ENCODE results near the gene ALOX5AP.

The ALOX5AP gene

GRCh38 chr13:30735025-30735871 is at the start of gene ALOX5AP:
Gene ALOX5AP, plus strand, starts transcription at chr13:30735543. Its CDS starts 63 bp downstream, at chr13:30735606.
- H3K79me2 ChIP-seq (ENCODE audit: low read length), result no peaks in the 10 kb centered on the region
- peaks cover 40% of the 10 kb centered on the region for H3K4me1 ChIP-seq (ENCODE audit: low read length)
- H3K9me3 ChIP-seq (replicated peaks; ENCODE audit: insufficient read depth, low read length), result no peaks in the 10 kb centered on the region
- peak within 1 kb of the TSS; percentile 47 for H3K4me2 ChIP-seq (ENCODE audit: low read depth, low read length)
- H3K36me3 ChIP-seq (replicated peaks; ENCODE audit: insufficient read depth, low read length), result no peaks in the 10 kb centered on the region
- no peak for TF ChIP-seq CTCF (IDR thresholded peaks at IDR 0.05; ENCODE audit: low read length)
- no peak for TF ChIP-seq EZH2 (optimal IDR thresholded peaks at IDR 0.05; ENCODE audit: low read depth, low read length)
- no peak for TF ChIP-seq EZH2phosphoT487 (IDR thresholded peaks at IDR 0.05; ENCODE audit: low read length)
- no peak within 1 kb of the TSS for H2AFZ ChIP-seq (ENCODE audit: low read length)
- peak; percentile 36 for DNase-seq
- peaks cover 4% of the 10 kb centered on the region; the same call in 1 of the 2 replicates for H3F3A ChIP-seq (ENCODE audit: insufficient read depth, low read length)
- no peaks in the 10 kb centered on the region for H3K9me2 ChIP-seq (replicated peaks; ENCODE audit: insufficient read depth, low read length)
- no peaks in the 10 kb centered on the region for H4K20me1 ChIP-seq (ENCODE audit: insufficient read depth, low read length)
- H3K4me3 ChIP-seq (ENCODE audit: low read length), result no peak within 1 kb of the TSS
- H3K27me3 ChIP-seq (replicated peaks; ENCODE audit: insufficient read depth, low read length), result no peaks in the 10 kb centered on the region
- H3K9ac ChIP-seq (ENCODE audit: low read length), result no peak within 1 kb of the TSS
- peak within 1 kb of the TSS; percentile 25; the same call in 1 of the 2 replicates for H3K27ac ChIP-seq (ENCODE audit: low read length)

GRCh38 chr13:30685987-30686386 is 49.4 kb upstream of the ALOX5AP start:
- TF ChIP-seq CTCF (IDR thresholded peaks at IDR 0.05; ENCODE audit: low read length) (no peak), EZH2 (optimal IDR thresholded peaks at IDR 0.05; ENCODE audit: low read depth, low read length) (no peak), EZH2phosphoT487 (IDR thresholded peaks at IDR 0.05; ENCODE audit: low read length) (no peak)
- no peaks in the 10 kb centered on the region for H3K9me3 ChIP-seq (replicated peaks; ENCODE audit: insufficient read depth, low read length)
- no peaks in the 10 kb centered on the region for H3K79me2 ChIP-seq (ENCODE audit: low read length)
- H3K27me3 ChIP-seq (replicated peaks; ENCODE audit: insufficient read depth, low read length), result no peaks in the 10 kb centered on the region
- no peak for DNase-seq
- H3K27ac ChIP-seq (ENCODE audit: low read length), result no peak overlapping the region
- H3K4me1 ChIP-seq (ENCODE audit: low read length), result peaks cover 5% of the 10 kb centered on the region; the same call in 1 of the 2 replicates
- no peaks in the 10 kb centered on the region for H3K9me2 ChIP-seq (replicated peaks; ENCODE audit: insufficient read depth, low read length)
- no peaks in the 10 kb centered on the region for H3K36me3 ChIP-seq (replicated peaks; ENCODE audit: insufficient read depth, low read length)
- no peak overlapping the region for H3K9ac ChIP-seq (ENCODE audit: low read length)
- H3F3A ChIP-seq (ENCODE audit: insufficient read depth, low read length), result peaks cover 7% of the 10 kb centered on the region; the same call in 1 of the 2 replicates
- H2AFZ ChIP-seq (ENCODE audit: low read length), result no peak overlapping the region
- no peak overlapping the region for H3K4me2 ChIP-seq (ENCODE audit: low read depth, low read length)
- H4K20me1 ChIP-seq (ENCODE audit: insufficient read depth, low read length), result no peaks in the 10 kb centered on the region
- no peak overlapping the region for H3K4me3 ChIP-seq (ENCODE audit: low read length)

GRCh38 chr13:30687601-30688000 is 47.7 kb upstream of the ALOX5AP start:
- no peak overlapping the region for H3K4me3 ChIP-seq (ENCODE audit: low read length)
- TF ChIP-seq EZH2phosphoT487 (IDR thresholded peaks at IDR 0.05; ENCODE audit: low read length) (no peak), CTCF (IDR thresholded peaks at IDR 0.05; ENCODE audit: low read length) (no peak), EZH2 (optimal IDR thresholded peaks at IDR 0.05; ENCODE audit: low read depth, low read length) (no peak)
- no peaks in the 10 kb centered on the region for H3K79me2 ChIP-seq (ENCODE audit: low read length)
- no peaks in the 10 kb centered on the region for H3K27me3 ChIP-seq (replicated peaks; ENCODE audit: insufficient read depth, low read length)
- no peaks in the 10 kb centered on the region for H3K36me3 ChIP-seq (replicated peaks; ENCODE audit: insufficient read depth, low read length)
- no peak for DNase-seq
- H4K20me1 ChIP-seq (ENCODE audit: insufficient read depth, low read length), result no peaks in the 10 kb centered on the region
- no peak overlapping the region for H3K4me2 ChIP-seq (ENCODE audit: low read depth, low read length)
- H2AFZ ChIP-seq (ENCODE audit: low read length), result no peak overlapping the region
- no peak overlapping the region for H3K9ac ChIP-seq (ENCODE audit: low read length)
- H3F3A ChIP-seq (ENCODE audit: insufficient read depth, low read length), result peaks cover 7% of the 10 kb centered on the region; the same call in 1 of the 2 replicates
- H3K9me3 ChIP-seq (replicated peaks; ENCODE audit: insufficient read depth, low read length), result no peaks in the 10 kb centered on the region
- no peaks in the 10 kb centered on the region for H3K9me2 ChIP-seq (replicated peaks; ENCODE audit: insufficient read depth, low read length)
- H3K27ac ChIP-seq (ENCODE audit: low read length), result no peak overlapping the region
- peaks cover 9% of the 10 kb centered on the region; the same call in 1 of the 2 replicates for H3K4me1 ChIP-seq (ENCODE audit: low read length)

Measured in MM.1S (cell line).